ENCODE data around the gene INPP5J.
A peak's percentile ranks its signal among the peaks of the same experiment; 100 is the strongest.
"Not testable (repeated sequence)": the region's sequence is repeated elsewhere in the genome, so short reads cannot be mapped to it uniquely, and the experiment has no call there.

The INPP5J gene

GRCh38 chr22:31102441-31103081, 20.2 kb upstream of the INPP5J start:
- DNase-seq: no peak

GRCh38 chr22:31103111-31103510, 19.7 kb upstream of the INPP5J start:
- no peak for DNase-seq

- no peak for DNase-seq
These were observed 18.7 kb upstream of the INPP5J start for GRCh38 chr22:31103899-31104694.

- DNase-seq: no peak
These were observed 17.9 kb upstream of the INPP5J start for GRCh38 chr22:31104869-31105268.

GRCh38 chr22:31105282-31105929, 17.4 kb upstream of the INPP5J start:
- no peak for DNase-seq

- DNase-seq: no peak
These were observed 16.7 kb upstream of the INPP5J start for GRCh38 chr22:31106001-31106571.

GRCh38 chr22:31106731-31107177, 16.0 kb upstream of the INPP5J start:
- DNase-seq: no peak

GRCh38 chr22:31107178-31107893, 15.4 kb upstream of the INPP5J start, which contains the start of gene SELENOM:
SELENOM (minus strand) TSS chr22:31107568; CDS start chr22:31107505, 63 bp downstream.
- peak; percentile 70 for DNase-seq

GRCh38 chr22:31107894-31108218, 14.9 kb upstream of the INPP5J start:
- DNase-seq: no peak

GRCh38 chr22:31112547-31113091, 10.1 kb upstream of the INPP5J start:
- DNase-seq: not testable (repeated sequence)

GRCh38 chr22:31118046-31118820, 4.5 kb upstream of the INPP5J start:
- DNase-seq: no peak

- DNase-seq: no peak
These were observed 3.6 kb upstream of the INPP5J start for GRCh38 chr22:31119026-31119717.

GRCh38 chr22:31120230-31120629, 2.5 kb upstream of the INPP5J start:
- no peak for DNase-seq

- no peak for DNase-seq
These were observed 2.1 kb upstream of the INPP5J start for GRCh38 chr22:31120642-31121041.

GRCh38 chr22:31121403-31121802, 1.4 kb upstream of the INPP5J start:
- DNase-seq: no peak

GRCh38 chr22:31122196-31122531, 602 bp upstream of the INPP5J start:
- DNase-seq: no peak

GRCh38 chr22:31123292-31123602, 481 bp downstream of the INPP5J start:
- DNase-seq: no peak

- DNase-seq: no peak
These were observed 1.5 kb downstream of the INPP5J start for GRCh38 chr22:31124290-31124689.

GRCh38 chr22:31124811-31125465, 2.2 kb downstream of the INPP5J start:
- no peak for DNase-seq

- no peak for DNase-seq
These were observed 2.9 kb downstream of the INPP5J start for GRCh38 chr22:31125521-31126117.

All from COR-L47 (cell line).